ENCODE measurements around the gene TAS2R20. TPM values are rescaled to one million over a fixed set of nuclear protein-coding genes. Genes with fewer than 3 reads are reported as not detected.

The TAS2R20 gene
- total and polyA plus RNA-seq, 2 of the 13 experiments (the other 11 are each of a cell fraction or from before 2014, with no cell fraction given): 0.54 to 2.9 TPM

DNA sequence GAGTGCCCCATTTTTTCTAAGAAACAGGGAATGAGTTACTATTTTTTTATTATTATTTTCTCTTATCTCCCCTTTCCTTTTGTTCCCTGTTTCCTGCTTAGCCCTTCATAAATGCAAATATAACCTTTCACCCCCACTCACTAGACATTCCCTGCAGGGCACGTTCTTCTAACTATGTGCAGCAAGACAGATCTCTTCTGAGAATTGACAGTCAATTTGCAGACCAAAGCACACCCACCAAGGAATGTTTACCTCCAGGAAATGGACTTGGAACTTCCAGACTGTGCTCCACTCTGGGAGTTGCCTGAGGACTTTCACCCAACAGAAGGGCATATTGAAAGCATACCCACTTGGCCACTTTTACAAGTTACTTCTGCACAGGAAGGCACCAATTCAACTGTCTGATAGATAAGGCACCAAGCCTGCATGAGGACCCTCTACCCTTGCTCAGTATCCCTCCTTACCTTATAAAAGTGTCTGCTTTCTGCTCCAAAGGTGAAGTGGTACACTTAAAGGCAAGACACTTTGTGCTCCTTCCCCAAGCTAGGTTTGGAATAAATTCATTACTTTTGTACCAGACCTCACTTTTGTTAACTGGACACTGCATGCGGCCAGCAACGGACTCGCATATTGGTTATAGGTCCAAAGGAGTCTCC is 17.8 kb upstream of the TAS2R20 start (continued):
- TF ChIP-seq ZBTB40 (IDR thresholded peaks at IDR 0.05): no peak
- TF ChIP-seq ZBTB40 (CRISPR knock-in tag; IDR thresholded peaks at IDR 0.05): no peak; the same call in 1 of the 2 replicates
- no peak for TF ChIP-seq RORA (CRISPR knock-in tag; IDR thresholded peaks at IDR 0.05)
- TF ChIP-seq, protein P1, sequence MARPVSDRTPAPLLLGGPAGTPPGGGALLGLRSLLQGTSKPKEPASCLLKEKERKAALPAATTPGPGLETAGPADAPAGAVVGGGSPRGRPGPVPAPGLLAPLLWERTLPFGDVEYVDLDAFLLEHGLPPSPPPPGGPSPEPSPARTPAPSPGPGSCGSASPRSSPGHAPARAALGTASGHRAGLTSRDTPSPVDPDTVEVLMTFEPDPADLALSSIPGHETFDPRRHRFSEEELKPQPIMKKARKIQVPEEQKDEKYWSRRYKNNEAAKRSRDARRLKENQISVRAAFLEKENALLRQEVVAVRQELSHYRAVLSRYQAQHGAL (CRISPR knock-in tag; IDR thresholded peaks at IDR 0.05; ENCODE audit: not compliant biosample characterization): no peak
- TF ChIP-seq ZNF232 (CRISPR knock-in tag; IDR thresholded peaks at IDR 0.05; ENCODE audit: borderline replicate concordance): no peak
- peak; percentile 73 for TF ChIP-seq NR2C2 (CRISPR knock-in tag; IDR thresholded peaks at IDR 0.05; ENCODE audit: borderline replicate concordance)
- no peak for TF ChIP-seq ZNF335 (CRISPR knock-in tag; IDR thresholded peaks at IDR 0.05)
- peak; percentile 40; the same call in 1 of the 2 replicates for TF ChIP-seq ZBTB7B (CRISPR knock-in tag; IDR thresholded peaks at IDR 0.05)
- no peak for TF ChIP-seq TMF1 (CRISPR knock-in tag; IDR thresholded peaks at IDR 0.05; ENCODE audit: low read depth)
- TF ChIP-seq MED1 (CRISPR knock-in tag; IDR thresholded peaks at IDR 0.05): peak; percentile 94
- no peak for TF ChIP-seq CENPX (CRISPR knock-in tag; IDR thresholded peaks at IDR 0.05)
- TF ChIP-seq RAD21 (CRISPR knock-in tag; IDR thresholded peaks at IDR 0.05): no peak
- TF ChIP-seq PITX1 (CRISPR knock-in tag; IDR thresholded peaks at IDR 0.05): no peak; the same call in 1 of the 2 replicates
- TF ChIP-seq ZNF773 (CRISPR knock-in tag; IDR thresholded peaks at IDR 0.05; ENCODE audit: borderline replicate concordance): no peak
- no peak for TF ChIP-seq JDP2 (CRISPR knock-in tag; IDR thresholded peaks at IDR 0.05; ENCODE audit: borderline replicate concordance)
- no peak for TF ChIP-seq ZNF597 (CRISPR knock-in tag; IDR thresholded peaks at IDR 0.05)
- no peak for TF ChIP-seq HMGXB4 (CRISPR knock-in tag; IDR thresholded peaks at IDR 0.05; ENCODE audit: borderline replicate concordance in 1 of 2, low read depth in 1 of 2)

All from HepG2 (cell line).